Gastrocnemius medialis (tissue), 4 donors: ENCODE results near the gene FAM229B.

Source experiments
- POLR2A ChIP-seq, 2 donors: fragments of 450-650 bp; IDR thresholded peaks; one replicate each; pipeline ENCODE4 v1.6.1; 2017; ENCODE audit warnings: antibody characterized with exemption in 2 of 2, mild to moderate bottlenecking in 2 of 2, moderate library complexity in 2 of 2
- TF ChIP-seq, protein P1 (sequence below), 5 experiments: fragments of 450-650 bp in 3 of 5; fragments of 200-600 bp in 2 of 5; sonication (generic) in 2 of 5; IDR thresholded peaks in 4 of 5; conservative IDR thresholded peaks in 1 of 5; 1 replicate in 4 of 5; 2 replicates in 1 of 5; pipeline ENCODE4 v1.5.1; 2016 to 2019; ENCODE audit warnings: antibody characterized with exemption in 5 of 5, mild to moderate bottlenecking in 3 of 5, moderate library complexity in 3 of 5

DNA sequence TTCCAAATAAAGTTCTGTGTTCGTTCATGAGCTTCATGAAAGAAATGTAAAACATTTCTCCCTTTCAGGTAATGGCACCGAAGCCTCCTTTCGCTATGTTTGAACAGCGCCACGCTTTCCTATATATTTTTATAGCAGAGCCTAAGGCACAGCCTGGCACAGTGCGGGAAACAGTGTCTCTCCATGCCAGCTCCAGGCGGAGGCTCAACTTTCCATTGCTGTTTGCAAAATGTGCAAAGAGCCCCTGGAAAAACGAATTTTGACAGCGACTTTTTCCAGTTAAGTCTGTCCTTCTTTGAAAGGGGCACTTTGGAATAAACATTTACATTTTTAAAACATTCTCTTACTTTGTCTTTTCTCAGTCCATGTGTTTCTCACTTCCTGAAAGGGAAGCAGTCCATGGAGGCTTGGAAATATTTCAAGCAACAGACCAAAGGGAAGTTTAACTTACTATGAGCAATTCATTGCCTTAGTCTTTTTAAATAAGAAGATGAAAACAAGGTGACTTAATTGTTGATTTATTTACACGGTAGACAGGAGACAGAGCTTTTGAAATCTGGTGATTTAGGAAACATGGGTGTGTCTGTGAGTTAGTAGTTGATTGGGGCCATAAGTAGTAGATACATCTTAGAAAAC lies 32.7 kb upstream of the FAM229B start:
- TF ChIP-seq, protein P1, sequence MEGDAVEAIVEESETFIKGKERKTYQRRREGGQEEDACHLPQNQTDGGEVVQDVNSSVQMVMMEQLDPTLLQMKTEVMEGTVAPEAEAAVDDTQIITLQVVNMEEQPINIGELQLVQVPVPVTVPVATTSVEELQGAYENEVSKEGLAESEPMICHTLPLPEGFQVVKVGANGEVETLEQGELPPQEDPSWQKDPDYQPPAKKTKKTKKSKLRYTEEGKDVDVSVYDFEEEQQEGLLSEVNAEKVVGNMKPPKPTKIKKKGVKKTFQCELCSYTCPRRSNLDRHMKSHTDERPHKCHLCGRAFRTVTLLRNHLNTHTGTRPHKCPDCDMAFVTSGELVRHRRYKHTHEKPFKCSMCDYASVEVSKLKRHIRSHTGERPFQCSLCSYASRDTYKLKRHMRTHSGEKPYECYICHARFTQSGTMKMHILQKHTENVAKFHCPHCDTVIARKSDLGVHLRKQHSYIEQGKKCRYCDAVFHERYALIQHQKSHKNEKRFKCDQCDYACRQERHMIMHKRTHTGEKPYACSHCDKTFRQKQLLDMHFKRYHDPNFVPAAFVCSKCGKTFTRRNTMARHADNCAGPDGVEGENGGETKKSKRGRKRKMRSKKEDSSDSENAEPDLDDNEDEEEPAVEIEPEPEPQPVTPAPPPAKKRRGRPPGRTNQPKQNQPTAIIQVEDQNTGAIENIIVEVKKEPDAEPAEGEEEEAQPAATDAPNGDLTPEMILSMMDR (IDR thresholded peaks at IDR 0.05 in 4 of 5, conservative IDR thresholded peaks at IDR 0.05 in 1 of 5): no peak
- no peak for TF ChIP-seq POLR2A (IDR thresholded peaks at IDR 0.05)
